Measurements from ENCODE around the gene STK11IP.
A peak's percentile ranks its signal among the peaks of the same experiment; 100 is the strongest.

Gene STK11IP

GRCh38 chr2:219551441-219552381 is 45.9 kb upstream of the STK11IP start:
- no peaks in the 10 kb centered on the region for H3F3A ChIP-seq (ENCODE audit: insufficient read depth, low read length)
- H2AFZ ChIP-seq (ENCODE audit: low read length), result peak overlapping the region; percentile 58
- H3K9me2 ChIP-seq (replicated peaks; ENCODE audit: insufficient read depth, low read length), result no peaks in the 10 kb centered on the region
- DNase-seq, result no peak
- peak overlapping the region; percentile 60 for H3K4me3 ChIP-seq (ENCODE audit: low read length)
- H3K27me3 ChIP-seq (replicated peaks; ENCODE audit: insufficient read depth, low read length), result peaks cover 33% of the 10 kb centered on the region
- H3K4me2 ChIP-seq (ENCODE audit: low read depth, low read length), result peak overlapping the region; percentile 75
- H4K20me1 ChIP-seq (ENCODE audit: insufficient read depth, low read length), result no peaks in the 10 kb centered on the region
- TF ChIP-seq CTCF (IDR thresholded peaks at IDR 0.05; ENCODE audit: low read length), result no peak
- TF ChIP-seq EZH2 (optimal IDR thresholded peaks at IDR 0.05; ENCODE audit: low read depth, low read length), result no peak
- no peak for TF ChIP-seq EZH2phosphoT487 (IDR thresholded peaks at IDR 0.05; ENCODE audit: low read length)
- no peaks in the 10 kb centered on the region for H3K36me3 ChIP-seq (replicated peaks; ENCODE audit: insufficient read depth, low read length)
- no peak overlapping the region for H3K27ac ChIP-seq (ENCODE audit: low read length)
- H3K4me1 ChIP-seq (ENCODE audit: low read length), result no peaks in the 10 kb centered on the region
- H3K9me3 ChIP-seq (replicated peaks; ENCODE audit: insufficient read depth, low read length), result no peaks in the 10 kb centered on the region
- no peak overlapping the region for H3K9ac ChIP-seq (ENCODE audit: low read length)
- H3K79me2 ChIP-seq (ENCODE audit: low read length), result no peaks in the 10 kb centered on the region

DNA sequence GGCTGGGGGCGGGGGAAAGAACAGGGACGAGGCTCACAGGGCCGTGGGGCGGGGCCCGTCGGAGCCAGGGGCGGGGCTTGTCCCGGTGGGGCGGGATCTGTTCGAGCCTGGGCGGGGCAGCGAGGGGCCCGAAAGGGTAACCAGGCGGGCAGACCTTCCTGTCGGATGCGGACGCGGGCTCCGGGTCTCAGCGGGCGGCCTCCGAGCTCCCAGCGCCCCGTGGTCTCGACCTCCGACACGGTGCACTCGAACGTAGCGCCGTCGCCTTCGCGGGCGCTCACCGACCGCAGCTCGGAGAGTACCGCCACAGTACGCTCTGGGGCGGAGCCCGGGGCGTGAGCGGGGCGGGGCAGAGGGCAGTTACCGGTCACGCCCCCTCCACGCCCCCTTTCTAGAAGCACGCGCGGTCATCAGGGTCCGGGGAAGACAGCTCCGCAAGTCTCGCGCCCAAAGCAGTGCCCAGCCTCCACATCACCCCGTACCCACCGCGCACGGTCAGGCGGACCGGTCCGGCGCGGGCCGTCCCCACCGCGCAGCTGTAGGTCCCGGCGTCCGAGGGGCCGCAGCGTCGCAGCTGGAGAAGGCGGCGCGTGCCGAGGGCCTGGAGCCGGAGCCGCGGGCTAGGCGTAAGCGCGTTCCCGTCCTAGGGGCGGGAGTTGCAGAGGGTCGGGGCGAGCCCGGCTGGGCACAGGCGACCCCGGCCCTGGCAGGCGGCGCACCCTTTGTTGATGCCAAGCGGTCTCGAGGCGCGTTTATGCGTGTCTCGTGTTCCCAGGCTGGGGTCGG is 45.1 kb upstream of the STK11IP start:
- peak; percentile 44 for DNase-seq
- TF ChIP-seq EZH2phosphoT487 (IDR thresholded peaks at IDR 0.05; ENCODE audit: low read length), result no peak
- TF ChIP-seq CTCF (IDR thresholded peaks at IDR 0.05; ENCODE audit: low read length), result no peak
- TF ChIP-seq EZH2 (optimal IDR thresholded peaks at IDR 0.05; ENCODE audit: low read depth, low read length), result no peak

GRCh38 chr2:219553168-219553417 is 44.6 kb upstream of the STK11IP start:
- Histone ChIP-seq H3K4me2 (ENCODE audit: low read depth, low read length) (no peak overlapping the region), H3K27me3 (replicated peaks; ENCODE audit: insufficient read depth, low read length) (peaks cover 47% of the 10 kb centered on the region), H3K36me3 (replicated peaks; ENCODE audit: insufficient read depth, low read length) (no peaks in the 10 kb centered on the region), H3F3A (ENCODE audit: insufficient read depth, low read length) (no peaks in the 10 kb centered on the region), H3K4me1 (ENCODE audit: low read length) (no peaks in the 10 kb centered on the region), H3K4me3 (ENCODE audit: low read length) (no peak overlapping the region), H3K9me2 (replicated peaks; ENCODE audit: insufficient read depth, low read length) (no peaks in the 10 kb centered on the region), H3K27ac (ENCODE audit: low read length) (no peak overlapping the region), H3K79me2 (ENCODE audit: low read length) (no peaks in the 10 kb centered on the region), H3K9ac (ENCODE audit: low read length) (no peak overlapping the region), H4K20me1 (ENCODE audit: insufficient read depth, low read length) (no peaks in the 10 kb centered on the region), H3K9me3 (replicated peaks; ENCODE audit: insufficient read depth, low read length) (no peaks in the 10 kb centered on the region), H2AFZ (ENCODE audit: low read length) (no peak overlapping the region)
- TF ChIP-seq EZH2phosphoT487 (IDR thresholded peaks at IDR 0.05; ENCODE audit: low read length) (no peak), CTCF (IDR thresholded peaks at IDR 0.05; ENCODE audit: low read length) (no peak), EZH2 (optimal IDR thresholded peaks at IDR 0.05; ENCODE audit: low read depth, low read length) (no peak)
- no peak for DNase-seq

More for the DNA sequence above, 45.1 kb upstream of the STK11IP start:
- no peaks in the 10 kb centered on the region for H3K9me3 ChIP-seq (replicated peaks; ENCODE audit: insufficient read depth, low read length)
- H3K27me3 ChIP-seq (replicated peaks; ENCODE audit: insufficient read depth, low read length), result peaks cover 42% of the 10 kb centered on the region
- H3K79me2 ChIP-seq (ENCODE audit: low read length), result no peaks in the 10 kb centered on the region
- peak overlapping the region; percentile 58 for H2AFZ ChIP-seq (ENCODE audit: low read length)
- H3K4me3 ChIP-seq (ENCODE audit: low read length), result peak overlapping the region; percentile 60
- H3K36me3 ChIP-seq (replicated peaks; ENCODE audit: insufficient read depth, low read length), result no peaks in the 10 kb centered on the region
- no peaks in the 10 kb centered on the region for H3K4me1 ChIP-seq (ENCODE audit: low read length)
- no peak overlapping the region for H3K27ac ChIP-seq (ENCODE audit: low read length)
- H3K9me2 ChIP-seq (replicated peaks; ENCODE audit: insufficient read depth, low read length), result no peaks in the 10 kb centered on the region
- no peak overlapping the region for H3K9ac ChIP-seq (ENCODE audit: low read length)
- no peaks in the 10 kb centered on the region for H3F3A ChIP-seq (ENCODE audit: insufficient read depth, low read length)
- no peaks in the 10 kb centered on the region for H4K20me1 ChIP-seq (ENCODE audit: insufficient read depth, low read length)
- peak overlapping the region; percentile 75 for H3K4me2 ChIP-seq (ENCODE audit: low read depth, low read length)
